Mucosa of rectum (tissue), 2 donors: ENCODE results near the gene TMEM204.
"Not testable (repeated sequence)": the region's sequence is repeated elsewhere in the genome, so short reads cannot be mapped to it uniquely, and the experiment has no call there.

Source experiments
- H3K27ac ChIP-seq, 2 donors: one replicate each; pipeline ENCODE4 v1.7.0; 2013; ENCODE audit warnings: inconsistent platforms in 2 of 2, low read depth in 2 of 2, low read length in 2 of 2
- H3K27me3 ChIP-seq, 2 donors: one replicate each; pipeline ENCODE4 v1.7.0; 2013; ENCODE audit warnings: low read length in 2 of 2; ENCODE audit not compliant: control insufficient read depth in 2 of 2, insufficient read depth in 2 of 2
- H3K36me3 ChIP-seq, 2 donors: one replicate each; pipeline ENCODE4 v1.7.0; 2013; ENCODE audit warnings: low read length in 2 of 2; ENCODE audit not compliant: control insufficient read depth in 2 of 2, insufficient read depth in 2 of 2
- H3K4me1 ChIP-seq, 2 donors: one replicate each; pipeline ENCODE4 v1.7.0; 2013; ENCODE audit warnings: low read length in 2 of 2, mild to moderate bottlenecking in 1 of 2; ENCODE audit not compliant: control insufficient read depth in 2 of 2, insufficient read depth in 2 of 2
- H3K4me3 ChIP-seq, 2 donors: one replicate each; pipeline ENCODE4 v1.7.0; 2013; ENCODE audit warnings: low read length in 2 of 2
- H3K9ac ChIP-seq, 2 donors: one replicate each; pipeline ENCODE4 v1.7.0; 2013; ENCODE audit warnings: low read length in 2 of 2, low read depth in 1 of 2, mild to moderate bottlenecking in 1 of 2
- H3K9me3 ChIP-seq, 2 donors: one replicate each; pipeline ENCODE4 v1.7.0; 2013; ENCODE audit warnings: low read length in 2 of 2; ENCODE audit not compliant: control insufficient read depth in 2 of 2
- donor health status: healthy.
- donor health status: Normal muscosa, but diverticular disease.

Gene TMEM204

GRCh38 chr16:1590366-1590765 is 56.9 kb downstream of the TMEM204 start:
- H3K36me3 ChIP-seq = peaks cover 2 to 9% of the 10 kb centered on the region in 2 donors
- no peaks in the 10 kb centered on the region for H3K27me3 ChIP-seq
- no peaks in the 10 kb centered on the region for H3K4me1 ChIP-seq
- H3K27ac ChIP-seq = no peak overlapping the region
- no peak overlapping the region for H3K4me3 ChIP-seq
- no peak overlapping the region for H3K9ac ChIP-seq
- H3K9me3 ChIP-seq = no peaks in the 10 kb centered on the region

- Histone ChIP-seq H3K9me3 (no peaks in the 10 kb centered on the region), H3K27me3 (no peaks in the 10 kb centered on the region), H3K9ac (no peak overlapping the region), H3K4me3 (no peak overlapping the region), H3K36me3 (peaks cover 2 to 9% of the 10 kb centered on the region in 2 donors), H3K27ac (no peak overlapping the region), H3K4me1 (no peaks in the 10 kb centered on the region)
Measured at GRCh38 chr16:1590930-1591705, 57.7 kb downstream of the TMEM204 start.

GRCh38 chr16:1592446-1592845 is 59.0 kb downstream of the TMEM204 start:
- Histone ChIP-seq H3K4me1 (no peaks in the 10 kb centered on the region), H3K9ac (no peak overlapping the region), H3K27ac (no peak overlapping the region), H3K4me3 (no peak overlapping the region), H3K27me3 (no peaks in the 10 kb centered on the region), H3K9me3 (no peaks in the 10 kb centered on the region), H3K36me3 (peaks cover 0 to 2% of the 10 kb centered on the region in 2 donors)

GRCh38 chr16:1595511-1595910 is 62.0 kb downstream of the TMEM204 start:
- not testable (repeated sequence) for H3K27me3 ChIP-seq, H3K9me3 ChIP-seq, H3K9ac ChIP-seq, H3K36me3 ChIP-seq, H3K4me1 ChIP-seq, H3K4me3 ChIP-seq, H3K27ac ChIP-seq

GRCh38 chr16:1596516-1596915 is 63.0 kb downstream of the TMEM204 start:
- Histone ChIP-seq H3K27me3 (no peaks in the 10 kb centered on the region), H3K36me3 (peaks cover 5 to 7% of the 10 kb centered on the region in 2 donors), H3K27ac (no peak overlapping the region), H3K9ac (no peak overlapping the region), H3K4me3 (no peak overlapping the region), H3K4me1 (no peaks in the 10 kb centered on the region), H3K9me3 (no peaks in the 10 kb centered on the region)

- no peaks in the 10 kb centered on the region for H3K4me1 ChIP-seq
- no peak overlapping the region for H3K4me3 ChIP-seq
- H3K9ac ChIP-seq = no peak overlapping the region
- no peaks in the 10 kb centered on the region for H3K27me3 ChIP-seq
- no peaks in the 10 kb centered on the region for H3K9me3 ChIP-seq
- no peak overlapping the region for H3K27ac ChIP-seq
- peaks cover 9 to 10% of the 10 kb centered on the region in 2 donors for H3K36me3 ChIP-seq
Measured at GRCh38 chr16:1597154-1597553, 63.7 kb downstream of the TMEM204 start.

GRCh38 chr16:1601031-1601430 is 67.6 kb downstream of the TMEM204 start:
- H3K36me3 ChIP-seq = peaks cover 13 to 19% of the 10 kb centered on the region in 2 donors
- no peaks in the 10 kb centered on the region for H3K27me3 ChIP-seq
- no peaks in the 10 kb centered on the region for H3K4me1 ChIP-seq
- H3K9ac ChIP-seq = no peak overlapping the region
- no peak overlapping the region for H3K27ac ChIP-seq
- H3K9me3 ChIP-seq = no peaks in the 10 kb centered on the region
- H3K4me3 ChIP-seq = no peak overlapping the region

GRCh38 chr16:1601489-1601888 is 68.0 kb downstream of the TMEM204 start:
- Histone ChIP-seq H3K9ac (no peak overlapping the region), H3K36me3 (peaks cover 13 to 19% of the 10 kb centered on the region in 2 donors), H3K4me3 (no peak overlapping the region), H3K27ac (no peak overlapping the region), H3K9me3 (no peaks in the 10 kb centered on the region), H3K4me1 (no peaks in the 10 kb centered on the region), H3K27me3 (no peaks in the 10 kb centered on the region)

GRCh38 chr16:1602285-1602684 is 68.8 kb downstream of the TMEM204 start:
- no peaks in the 10 kb centered on the region for H3K27me3 ChIP-seq
- no peak overlapping the region for H3K9ac ChIP-seq
- H3K4me1 ChIP-seq = no peaks in the 10 kb centered on the region
- H3K9me3 ChIP-seq = no peaks in the 10 kb centered on the region
- H3K27ac ChIP-seq = no peak overlapping the region
- peaks cover 17 to 19% of the 10 kb centered on the region in 2 donors for H3K36me3 ChIP-seq
- H3K4me3 ChIP-seq = no peak overlapping the region
